ENCODE results near the gene PEAR1. TPM values are rescaled to one million over a fixed set of nuclear protein-coding genes. Genes with fewer than 3 reads are reported as not detected.

The PEAR1 gene
- total RNA-seq, 1 donor from 2014 or later = 17.9 TPM

GRCh38 chr1:156912861-156913808 lies 19.6 kb downstream of the PEAR1 start:
- no peak overlapping the region for H3K4me3 ChIP-seq
- H3K9me3 ChIP-seq = no peaks in the 10 kb centered on the region
- TF ChIP-seq CTCF (IDR thresholded peaks at IDR 0.05) = no peak
- H3K4me1 ChIP-seq = no peaks in the 10 kb centered on the region
- intact Hi-C loops (cut with DNase I) = no loop called here
- peaks cover 29% of the 10 kb centered on the region for H3K36me3 ChIP-seq
- H3K27me3 ChIP-seq = peaks cover 10% of the 10 kb centered on the region
- DNase-seq (peak; percentile 85), ATAC-seq (peak; percentile 61)
- H3K27ac ChIP-seq = no peak overlapping the region

- no peaks in the 10 kb centered on the region for H3K9me3 ChIP-seq
- DNase-seq = no peak
- H3K36me3 ChIP-seq = peaks cover 29% of the 10 kb centered on the region
- no peak overlapping the region for H3K27ac ChIP-seq
- intact Hi-C loops (cut with DNase I) = no loop called here
- no peaks in the 10 kb centered on the region for H3K4me1 ChIP-seq
- peaks cover 7% of the 10 kb centered on the region for H3K27me3 ChIP-seq
- ATAC-seq = no peak
- no peak overlapping the region for H3K4me3 ChIP-seq
- TF ChIP-seq CTCF (IDR thresholded peaks at IDR 0.05) = no peak
These were observed 20.4 kb downstream of the PEAR1 start for GRCh38 chr1:156913809-156914387.

GRCh38 chr1:156914440-156914856 lies 20.9 kb downstream of the PEAR1 start:
- Histone ChIP-seq H3K27me3 (peaks cover 3% of the 10 kb centered on the region), H3K27ac (no peak overlapping the region), H3K36me3 (peaks cover 29% of the 10 kb centered on the region), H3K9me3 (no peaks in the 10 kb centered on the region), H3K4me1 (no peaks in the 10 kb centered on the region), H3K4me3 (no peak overlapping the region)
- no peak for TF ChIP-seq CTCF (IDR thresholded peaks at IDR 0.05)
- DNase-seq (no peak), ATAC-seq (no peak)
- intact Hi-C loops (cut with DNase I) = no loop called here

- peak; percentile 90 for TF ChIP-seq CTCF (IDR thresholded peaks at IDR 0.05)
- Histone ChIP-seq H3K27ac (no peak within 1 kb of the TSS), H3K4me1 (peaks cover 23% of the 10 kb centered on the region), H3K27me3 (peaks cover 51% of the 10 kb centered on the region), H3K4me3 (no peak within 1 kb of the TSS), H3K36me3 (peaks cover under 1% of the 10 kb centered on the region), H3K9me3 (no peaks in the 10 kb centered on the region)
- intact Hi-C loops (cut with DNase I) = no loop called here
- ATAC-seq (peak; percentile 96), DNase-seq (peak; percentile 89)
These were observed 26.9 kb downstream of the PEAR1 start, which contains the start of gene LRRC71 for GRCh38 chr1:156920233-156921052. Gene LRRC71 (plus strand): TSS chr1:156920632. CDS start chr1:156920804, 172 bp downstream.

GRCh38 chr1:156921053-156921529 lies 27.6 kb downstream of the PEAR1 start:
- Histone ChIP-seq H3K4me3 (no peak overlapping the region), H3K27ac (no peak overlapping the region), H3K4me1 (peaks cover 23% of the 10 kb centered on the region), H3K9me3 (no peaks in the 10 kb centered on the region), H3K36me3 (no peaks in the 10 kb centered on the region), H3K27me3 (peaks cover 54% of the 10 kb centered on the region)
- ATAC-seq (no peak), DNase-seq (no peak)
- intact Hi-C loops (cut with DNase I) = no loop called here
- no peak for TF ChIP-seq CTCF (IDR thresholded peaks at IDR 0.05)

All from upper lobe of right lung (tissue), 1 donor.